Mucosa of rectum (tissue), 2 donors: ENCODE measurements around the gene COQ10A.

ENCODE experiments used
- H3K27ac ChIP-seq, 2 donors: one replicate each; pipeline ENCODE4 v1.7.0; 2013; ENCODE audit warnings: inconsistent platforms in 2 of 2, low read depth in 2 of 2, low read length in 2 of 2
- H3K27me3 ChIP-seq, 2 donors: one replicate each; pipeline ENCODE4 v1.7.0; 2013; ENCODE audit warnings: low read length in 2 of 2; ENCODE audit not compliant: control insufficient read depth in 2 of 2, insufficient read depth in 2 of 2
- H3K36me3 ChIP-seq, 2 donors: one replicate each; pipeline ENCODE4 v1.7.0; 2013; ENCODE audit warnings: low read length in 2 of 2; ENCODE audit not compliant: control insufficient read depth in 2 of 2, insufficient read depth in 2 of 2
- H3K4me1 ChIP-seq, 2 donors: one replicate each; pipeline ENCODE4 v1.7.0; 2013; ENCODE audit warnings: low read length in 2 of 2, mild to moderate bottlenecking in 1 of 2; ENCODE audit not compliant: control insufficient read depth in 2 of 2, insufficient read depth in 2 of 2
- H3K4me3 ChIP-seq, 2 donors: one replicate each; pipeline ENCODE4 v1.7.0; 2013; ENCODE audit warnings: low read length in 2 of 2
- H3K9ac ChIP-seq, 2 donors: one replicate each; pipeline ENCODE4 v1.7.0; 2013; ENCODE audit warnings: low read length in 2 of 2, low read depth in 1 of 2, mild to moderate bottlenecking in 1 of 2
- H3K9me3 ChIP-seq, 2 donors: one replicate each; pipeline ENCODE4 v1.7.0; 2013; ENCODE audit warnings: low read length in 2 of 2; ENCODE audit not compliant: control insufficient read depth in 2 of 2
- donor health status: healthy.
- donor health status: Normal muscosa, but diverticular disease.

Gene COQ10A

DNA sequence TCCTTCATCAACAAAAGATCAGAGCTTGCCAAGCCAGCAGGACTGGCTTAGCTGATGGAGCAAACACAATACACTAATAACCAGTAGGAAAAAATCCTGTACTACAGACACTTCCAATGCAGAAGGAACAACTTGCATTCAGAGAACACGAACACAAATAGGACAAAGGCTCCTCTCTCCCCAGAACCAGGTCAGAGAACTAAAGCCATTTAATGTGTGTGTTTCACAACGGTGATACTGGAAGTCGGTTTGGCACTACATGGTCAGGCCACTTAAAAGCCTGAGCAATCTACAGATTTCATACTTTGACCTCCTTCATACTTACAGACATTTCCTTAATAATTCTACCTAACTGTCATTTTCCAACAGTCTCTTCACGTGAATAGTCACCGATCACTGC is 27.1 kb downstream of the COQ10A start:
- H3K4me1 ChIP-seq: peaks cover 11 to 18% of the 10 kb centered on the region in 2 donors
- H3K4me3 ChIP-seq: no peak overlapping the region
- H3K27me3 ChIP-seq: no peaks in the 10 kb centered on the region
- no peak overlapping the region for H3K9ac ChIP-seq
- H3K36me3 ChIP-seq: peaks cover 15 to 19% of the 10 kb centered on the region in 2 donors
- no peak overlapping the region for H3K27ac ChIP-seq
- no peaks in the 10 kb centered on the region for H3K9me3 ChIP-seq

DNA sequence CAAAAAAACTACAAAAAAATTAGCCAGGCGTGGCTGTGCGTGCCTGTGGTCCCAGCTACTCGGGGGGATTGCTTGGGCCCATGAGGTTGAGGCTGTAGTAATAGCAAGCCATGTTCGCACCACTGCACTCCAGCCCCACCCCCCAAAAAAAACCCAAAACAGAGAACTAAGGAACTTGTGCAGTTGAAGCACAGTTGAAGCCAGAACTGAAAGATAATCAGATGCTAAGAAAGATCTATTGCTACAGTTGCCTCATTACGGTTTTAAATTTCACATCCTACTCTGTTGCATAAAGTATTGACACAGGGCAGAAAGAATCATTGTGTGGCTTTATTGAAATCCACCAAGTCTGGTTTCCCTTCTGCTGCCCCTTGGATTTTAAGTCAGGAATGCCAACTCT is 29.6 kb downstream of the COQ10A start:
- no peak overlapping the region for H3K4me3 ChIP-seq
- H3K9ac ChIP-seq: no peak overlapping the region
- H3K27ac ChIP-seq: no peak overlapping the region
- peaks cover 25 to 31% of the 10 kb centered on the region in 2 donors for H3K4me1 ChIP-seq
- peaks cover 10% of the 10 kb centered on the region in 2 donors for H3K36me3 ChIP-seq
- no peaks in the 10 kb centered on the region for H3K9me3 ChIP-seq
- H3K27me3 ChIP-seq: no peaks in the 10 kb centered on the region

DNA sequence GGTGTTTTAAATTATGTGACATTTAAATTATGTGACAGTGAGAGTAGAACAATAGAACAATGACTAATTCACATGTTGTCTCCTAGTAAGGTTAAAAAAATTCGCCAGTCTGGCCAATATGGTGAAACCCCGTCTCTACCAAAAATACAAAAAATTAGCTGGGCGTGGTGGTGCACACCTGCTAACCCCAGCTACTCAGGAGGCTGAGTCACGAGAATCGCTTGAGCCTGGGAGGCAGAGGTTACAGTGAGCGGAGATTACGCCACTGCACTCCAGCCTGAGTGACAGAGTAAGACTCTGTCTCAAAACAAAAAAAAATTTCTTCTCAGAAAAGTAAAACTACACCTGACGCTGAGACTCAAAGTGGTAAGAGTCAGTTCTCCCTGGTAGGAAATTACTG is 30.7 kb downstream of the COQ10A start:
- Histone ChIP-seq H3K9ac (no peak overlapping the region), H3K36me3 (peaks cover 6 to 9% of the 10 kb centered on the region in 2 donors), H3K4me1 (peaks cover 32 to 35% of the 10 kb centered on the region in 2 donors), H3K4me3 (no peak overlapping the region), H3K9me3 (no peaks in the 10 kb centered on the region), H3K27me3 (no peaks in the 10 kb centered on the region), H3K27ac (no peak overlapping the region)

GRCh38 chr12:56298828-56299227 is 32.1 kb downstream of the COQ10A start:
- peaks cover 32 to 35% of the 10 kb centered on the region in 2 donors for H3K4me1 ChIP-seq

GRCh38 chr12:56299308-56299852 is 32.6 kb downstream of the COQ10A start:
- H3K9me3 ChIP-seq: no peaks in the 10 kb centered on the region
- H3K36me3 ChIP-seq: peaks cover 6 to 9% of the 10 kb centered on the region in 2 donors
- H3K4me1 ChIP-seq: peaks cover 32 to 35% of the 10 kb centered on the region in 2 donors
- H3K27me3 ChIP-seq: no peaks in the 10 kb centered on the region
- H3K4me3 ChIP-seq: peak overlapping the region; percentile 85 to 88
- H3K27ac ChIP-seq: peak overlapping the region; percentile 93 to 98
- peak overlapping the region; percentile 77 to 79 for H3K9ac ChIP-seq

More at GRCh38 chr12:56298828-56299227, 32.1 kb downstream of the COQ10A start:
- Histone ChIP-seq H3K27ac (peak overlapping the region; percentile 93 to 98), H3K36me3 (peaks cover 6 to 7% of the 10 kb centered on the region in 2 donors), H3K9ac (peak overlapping the region; percentile 77 to 79), H3K9me3 (no peaks in the 10 kb centered on the region), H3K4me3 (peak overlapping the region; percentile 85 to 88), H3K27me3 (no peaks in the 10 kb centered on the region)

DNA sequence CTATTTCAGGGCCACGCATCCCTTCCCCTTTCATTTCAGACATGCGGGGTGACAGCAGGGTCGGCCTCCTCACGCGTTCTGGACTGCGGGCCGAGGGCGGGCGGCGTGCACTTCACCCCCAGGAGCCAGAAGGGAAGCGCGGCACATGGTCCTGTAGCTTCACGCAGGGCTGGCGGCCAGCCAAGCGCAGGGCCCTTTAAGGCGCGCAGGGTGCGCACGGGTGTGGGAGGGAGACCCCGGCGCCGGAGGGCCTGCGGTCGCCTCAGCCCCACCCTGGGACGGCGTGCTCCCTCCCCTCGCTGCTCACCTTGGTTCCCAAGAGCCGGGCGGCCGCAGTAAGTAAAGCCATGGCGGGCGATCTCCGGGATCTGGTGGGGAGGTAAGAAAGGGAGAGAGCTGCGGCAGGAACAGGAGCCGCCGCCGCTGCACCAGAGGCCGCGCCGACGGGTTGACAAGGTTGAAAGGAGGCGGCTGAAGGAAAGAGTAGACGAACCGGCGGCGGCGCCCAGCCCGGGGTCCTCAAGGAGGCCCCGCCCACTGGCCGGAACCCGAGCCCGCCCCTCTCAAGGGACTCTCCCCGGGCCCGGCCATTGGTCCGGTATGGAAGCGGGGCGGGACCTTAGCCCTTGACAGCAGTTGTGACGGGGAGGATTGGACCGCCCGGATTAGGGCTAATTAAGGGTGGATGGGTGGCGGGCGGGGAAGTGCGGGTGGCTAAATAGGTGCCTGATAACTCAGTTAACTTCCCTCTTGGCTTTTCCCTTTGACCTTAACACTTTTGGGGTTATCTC is 33.3 kb downstream of the COQ10A start, which contains the start of gene CS:
CS (minus strand) TSS at position 478 of the 791 bp plus-strand sequence; CDS start at position 349, 129 bp downstream.
- Histone ChIP-seq H3K4me1 (peaks cover 32 to 35% of the 10 kb centered on the region in 2 donors), H3K27ac (peak within 1 kb of the TSS; percentile 93 to 98), H3K9ac (peak within 1 kb of the TSS; percentile 79 to 87), H3K9me3 (no peaks in the 10 kb centered on the region), H3K27me3 (no peaks in the 10 kb centered on the region), H3K36me3 (peaks cover 6 to 10% of the 10 kb centered on the region in 2 donors), H3K4me3 (peak within 1 kb of the TSS; percentile 85 to 88)

- no peaks in the 10 kb centered on the region for H3K9me3 ChIP-seq
- H3K4me3 ChIP-seq: peak overlapping the region; percentile 53 to 85
- no peaks in the 10 kb centered on the region for H3K27me3 ChIP-seq
- H3K9ac ChIP-seq: peak overlapping the region; percentile 79 to 87
- peaks cover 32 to 35% of the 10 kb centered on the region in 2 donors for H3K4me1 ChIP-seq
- peak overlapping the region; percentile 93 to 98 for H3K27ac ChIP-seq
- peaks cover 8 to 10% of the 10 kb centered on the region in 2 donors for H3K36me3 ChIP-seq
Observed at GRCh38 chr12:56300644-56301464, 34.1 kb downstream of the COQ10A start.

DNA sequence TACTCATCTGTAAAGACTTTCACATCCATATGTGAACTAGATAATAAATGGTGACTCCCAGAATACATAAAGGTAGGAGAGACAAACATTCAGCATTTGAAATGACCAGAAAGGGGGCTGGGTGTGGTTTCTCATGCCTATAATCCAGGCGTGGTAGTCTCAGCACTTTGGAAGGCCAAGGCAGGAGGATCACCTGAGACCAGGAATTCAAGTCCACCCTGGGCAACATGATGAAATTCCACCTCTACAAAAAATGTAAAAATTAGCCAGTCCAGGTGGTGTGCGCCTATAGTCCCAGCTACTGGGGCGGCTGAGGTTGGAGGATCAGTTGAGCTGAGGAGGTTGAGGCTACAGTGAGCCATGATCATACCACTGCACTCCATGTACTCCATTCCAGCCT is 37.5 kb downstream of the COQ10A start:
- Histone ChIP-seq H3K36me3 (peaks cover 9 to 15% of the 10 kb centered on the region in 2 donors), H3K27ac (no peak overlapping the region), H3K4me3 (no peak overlapping the region), H3K9ac (no peak overlapping the region), H3K4me1 (peaks cover 12 to 16% of the 10 kb centered on the region in 2 donors), H3K27me3 (no peaks in the 10 kb centered on the region), H3K9me3 (no peaks in the 10 kb centered on the region)

GRCh38 chr12:56304872-56305590 is 38.3 kb downstream of the COQ10A start:
- peaks cover 12 to 13% of the 10 kb centered on the region in 2 donors for H3K4me1 ChIP-seq
- no peak overlapping the region for H3K27ac ChIP-seq

More at GRCh38 chr12:56304872-56305590, 38.3 kb downstream of the COQ10A start:
- H3K9ac ChIP-seq: no peak overlapping the region
- H3K9me3 ChIP-seq: no peaks in the 10 kb centered on the region
- peaks cover 14 to 17% of the 10 kb centered on the region in 2 donors for H3K36me3 ChIP-seq
- no peaks in the 10 kb centered on the region for H3K27me3 ChIP-seq
- H3K4me3 ChIP-seq: no peak overlapping the region
